AG10803 (cell line): Measurements from ENCODE around the gene DERA.
A peak's percentile ranks its signal among the peaks of the same experiment; 100 is the strongest.

Experiments used
- DNase-seq: peaks from one replicate; pipeline ENCODE4 v3.0.0; 2010; ENCODE audit warnings: low read depth
- H3K4me3 ChIP-seq: 2 replicates; pipeline ENCODE4 v1.5.1; 2011; ENCODE audit warnings: mild to moderate bottlenecking, low read length, control low read depth
- CTCF ChIP-seq: conservative IDR thresholded peaks from 2 replicates; pipeline ENCODE4 v1.5.1; 2011; ENCODE audit warnings: mild to moderate bottlenecking, low read length, control low read depth, inconsistent platforms

Gene DERA

GRCh38 chr12:16027002-16027401 lies 115.9 kb downstream of the DERA start:
- DNase-seq: peak; percentile 86
- TF ChIP-seq CTCF: no peak

DNA sequence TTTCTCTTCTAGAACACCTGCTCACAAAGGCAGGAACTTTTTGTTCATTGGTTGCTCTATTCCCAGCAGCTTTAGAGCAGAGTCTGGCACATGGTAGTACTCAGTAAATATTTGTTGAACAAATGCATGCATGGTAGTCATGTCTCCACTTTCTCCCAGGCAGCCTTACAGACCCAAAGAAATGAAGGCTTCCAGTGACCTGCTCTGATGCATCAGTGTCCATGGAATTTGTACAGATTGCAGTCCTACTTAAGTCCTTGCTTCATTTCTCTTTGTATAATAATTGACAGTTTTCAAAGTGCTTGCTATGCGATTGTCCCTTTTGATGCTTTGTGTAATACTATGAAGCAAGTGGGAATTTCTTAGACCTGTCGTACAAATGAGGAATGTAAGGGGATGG lies 119.6 kb downstream of the DERA start:
- peak; percentile 5 for DNase-seq
- no peak for TF ChIP-seq CTCF
- no peak overlapping the region for H3K4me3 ChIP-seq

More at GRCh38 chr12:16027002-16027401, 115.9 kb downstream of the DERA start:
- H3K4me3 ChIP-seq: no peak overlapping the region

GRCh38 chr12:16034136-16034817 lies 123.1 kb downstream of the DERA start:
- no peak for TF ChIP-seq CTCF
- no peak for DNase-seq
- no peak overlapping the region for H3K4me3 ChIP-seq

DNA sequence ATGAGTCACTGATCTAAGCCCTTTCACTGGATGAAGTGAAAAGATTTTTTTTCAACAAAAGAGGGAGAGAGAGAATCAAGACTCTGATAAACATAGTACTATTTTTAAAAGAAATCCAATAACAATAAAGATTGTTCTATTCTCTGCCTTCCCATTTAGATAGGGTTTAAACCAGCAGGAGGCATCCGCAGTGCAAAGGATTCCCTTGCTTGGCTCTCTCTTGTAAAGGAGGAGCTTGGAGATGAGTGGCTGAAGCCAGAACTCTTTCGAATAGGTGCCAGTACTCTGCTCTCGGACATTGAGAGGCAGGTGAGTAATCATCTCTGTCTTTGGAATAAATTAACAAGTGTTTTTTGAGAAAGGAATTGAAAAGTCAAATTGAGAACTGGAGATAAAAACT lies 124.9 kb downstream of the DERA start:
- no peak overlapping the region for H3K4me3 ChIP-seq
- no peak for DNase-seq
- TF ChIP-seq CTCF: no peak

DNA sequence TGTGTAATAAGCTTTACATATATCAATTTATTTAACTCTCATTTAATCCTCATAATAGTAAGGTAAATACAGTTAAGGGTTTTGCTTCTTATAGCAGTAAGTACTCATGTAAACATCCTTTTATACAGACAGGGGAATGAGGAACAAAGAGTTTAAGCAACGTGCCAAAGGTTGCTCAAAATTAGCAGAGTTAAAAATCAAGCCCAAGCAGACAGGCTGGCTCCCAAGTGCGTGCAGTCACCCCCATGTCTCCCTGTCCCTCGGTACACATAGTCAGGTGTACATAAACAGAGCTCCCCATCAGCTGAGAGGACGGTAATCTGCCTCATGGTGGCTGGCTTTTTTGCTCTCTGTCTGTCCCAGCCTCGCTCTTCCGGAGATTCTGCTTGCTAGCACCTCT lies 126.4 kb downstream of the DERA start:
- H3K4me3 ChIP-seq: no peak overlapping the region
- no peak for TF ChIP-seq CTCF
- DNase-seq: no peak

DNA sequence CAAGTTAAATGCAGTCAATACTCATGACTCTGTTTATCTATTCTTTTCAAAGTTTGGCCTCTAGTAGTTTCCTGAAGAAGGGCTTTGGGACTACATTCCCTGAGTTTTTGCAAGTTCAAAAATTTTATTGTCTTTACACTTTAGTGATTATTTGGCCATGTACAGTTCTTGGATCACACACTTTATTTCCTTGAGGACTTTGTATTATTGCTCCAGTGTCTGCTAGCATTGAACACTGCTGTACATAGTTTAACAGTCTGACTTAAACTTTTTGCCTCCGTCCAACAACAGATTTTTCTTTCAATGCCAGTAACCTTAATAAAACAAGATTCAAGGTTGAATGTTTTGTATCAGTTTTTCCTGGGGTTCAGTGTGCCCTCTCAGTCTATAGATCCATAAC lies 132.3 kb downstream of the DERA start:
- H3K4me3 ChIP-seq: no peak overlapping the region
- no peak for TF ChIP-seq CTCF
- no peak for DNase-seq

GRCh38 chr12:16046266-16046665 lies 135.1 kb downstream of the DERA start:
- H3K4me3 ChIP-seq: no peak overlapping the region
- no peak for TF ChIP-seq CTCF
- DNase-seq: no peak
